Measurements from ENCODE around the gene SLC33A1.
"Not testable (repeated sequence)": the region's sequence is repeated elsewhere in the genome, so short reads cannot be mapped to it uniquely, and the experiment has no call there.

Gene SLC33A1

GRCh38 chr3:155861476-155862183 lies 7.4 kb upstream of the SLC33A1 start:
- H3K9me3 ChIP-seq (ENCODE audit: control insufficient read depth, insufficient read depth, low read length) = no peaks in the 10 kb centered on the region
- WGBS (ENCODE audit: insufficient coverage, insufficient read length) = no CpG with 5 or more reads among the region's 2 CpGs

GRCh38 chr3:155860424-155860823 lies 6.2 kb upstream of the SLC33A1 start:
- H3K36me3 ChIP-seq (ENCODE audit: control insufficient read depth, insufficient read depth, low read length); H3K4me1 ChIP-seq (ENCODE audit: control insufficient read depth, insufficient read depth, low read length); DNase-seq (ENCODE audit: low read depth, low spot score); H3K27ac ChIP-seq (ENCODE audit: low read length); H3K9me3 ChIP-seq (ENCODE audit: control insufficient read depth, insufficient read depth, low read length); H3K27me3 ChIP-seq (ENCODE audit: control insufficient read depth, insufficient read depth, low read length); H3K4me3 ChIP-seq (ENCODE audit: low read length): not testable (repeated sequence)
- WGBS (ENCODE audit: insufficient coverage, insufficient read length) = no CpG with 5 or more reads among the region's 5 CpGs

More at GRCh38 chr3:155861476-155862183, 7.4 kb upstream of the SLC33A1 start:
- Histone ChIP-seq H3K4me1 (ENCODE audit: control insufficient read depth, insufficient read depth, low read length) (no peaks in the 10 kb centered on the region), H3K27ac (ENCODE audit: low read length) (no peak overlapping the region), H3K27me3 (ENCODE audit: control insufficient read depth, insufficient read depth, low read length) (no peaks in the 10 kb centered on the region), H3K4me3 (ENCODE audit: low read length) (no peak overlapping the region), H3K36me3 (ENCODE audit: control insufficient read depth, insufficient read depth, low read length) (no peaks in the 10 kb centered on the region)
- DNase-seq (ENCODE audit: low read depth, low spot score) = no peak

- Histone ChIP-seq H3K4me1 (ENCODE audit: control insufficient read depth, insufficient read depth, low read length) (no peaks in the 10 kb centered on the region), H3K9me3 (ENCODE audit: control insufficient read depth, insufficient read depth, low read length) (no peaks in the 10 kb centered on the region), H3K36me3 (ENCODE audit: control insufficient read depth, insufficient read depth, low read length) (no peaks in the 10 kb centered on the region), H3K4me3 (ENCODE audit: low read length) (no peak overlapping the region), H3K27me3 (ENCODE audit: control insufficient read depth, insufficient read depth, low read length) (no peaks in the 10 kb centered on the region), H3K27ac (ENCODE audit: low read length) (no peak overlapping the region)
- DNase-seq (ENCODE audit: low read depth, low spot score) = no peak
- WGBS (ENCODE audit: insufficient coverage, insufficient read length) = no CpG with 5 or more reads among the region's 2 CpGs
These were observed 5.6 kb upstream of the SLC33A1 start for GRCh38 chr3:155859859-155860258.

GRCh38 chr3:155853214-155854140 lies 750 bp downstream of the SLC33A1 start:
- no CpG with 5 or more reads among the region's 45 CpGs for WGBS (ENCODE audit: insufficient coverage, insufficient read length)
- DNase-seq (ENCODE audit: low read depth, low spot score) = no peak

GRCh38 chr3:155852341-155852740 lies 1.9 kb downstream of the SLC33A1 start:
- no CpG with 5 or more reads among the region's 2 CpGs for WGBS (ENCODE audit: insufficient coverage, insufficient read length)
- Histone ChIP-seq H3K4me1 (ENCODE audit: control insufficient read depth, insufficient read depth, low read length) (no peaks in the 10 kb centered on the region), H3K27ac (ENCODE audit: low read length) (no peak overlapping the region), H3K9me3 (ENCODE audit: control insufficient read depth, insufficient read depth, low read length) (no peaks in the 10 kb centered on the region), H3K4me3 (ENCODE audit: low read length) (no peak overlapping the region; the same call in 1 of the 2 replicates), H3K27me3 (ENCODE audit: control insufficient read depth, insufficient read depth, low read length) (no peaks in the 10 kb centered on the region), H3K36me3 (ENCODE audit: control insufficient read depth, insufficient read depth, low read length) (no peaks in the 10 kb centered on the region)
- no peak for DNase-seq (ENCODE audit: low read depth, low spot score)

More at GRCh38 chr3:155853214-155854140, 750 bp downstream of the SLC33A1 start:
- Histone ChIP-seq H3K9me3 (ENCODE audit: control insufficient read depth, insufficient read depth, low read length) (no peaks in the 10 kb centered on the region), H3K36me3 (ENCODE audit: control insufficient read depth, insufficient read depth, low read length) (no peaks in the 10 kb centered on the region), H3K27me3 (ENCODE audit: control insufficient read depth, insufficient read depth, low read length) (no peaks in the 10 kb centered on the region), H3K4me1 (ENCODE audit: control insufficient read depth, insufficient read depth, low read length) (no peaks in the 10 kb centered on the region), H3K4me3 (ENCODE audit: low read length) (peak overlapping the region; percentile 79), H3K27ac (ENCODE audit: low read length) (no peak overlapping the region)

- H3K4me3 ChIP-seq (ENCODE audit: low read length); H3K9me3 ChIP-seq (ENCODE audit: control insufficient read depth, insufficient read depth, low read length); H3K36me3 ChIP-seq (ENCODE audit: control insufficient read depth, insufficient read depth, low read length); H3K4me1 ChIP-seq (ENCODE audit: control insufficient read depth, insufficient read depth, low read length); H3K27ac ChIP-seq (ENCODE audit: low read length); DNase-seq (ENCODE audit: low read depth, low spot score); H3K27me3 ChIP-seq (ENCODE audit: control insufficient read depth, insufficient read depth, low read length): not testable (repeated sequence)
- WGBS (ENCODE audit: insufficient coverage, insufficient read length) = no CpG with 5 or more reads among the region's 3 CpGs
These were observed 4.8 kb downstream of the SLC33A1 start for GRCh38 chr3:155849404-155849803.

GRCh38 chr3:155847993-155848392 lies 6.2 kb downstream of the SLC33A1 start:
- no peak for DNase-seq (ENCODE audit: low read depth, low spot score)
- no CpG with 5 or more reads among the region's 3 CpGs for WGBS (ENCODE audit: insufficient coverage, insufficient read length)
- no peaks in the 10 kb centered on the region for H3K4me1 ChIP-seq (ENCODE audit: control insufficient read depth, insufficient read depth, low read length)
- H3K4me3 ChIP-seq (ENCODE audit: low read length) = no peak overlapping the region
- no peaks in the 10 kb centered on the region for H3K9me3 ChIP-seq (ENCODE audit: control insufficient read depth, insufficient read depth, low read length)
- H3K27ac ChIP-seq (ENCODE audit: low read length) = no peak overlapping the region
- no peaks in the 10 kb centered on the region for H3K27me3 ChIP-seq (ENCODE audit: control insufficient read depth, insufficient read depth, low read length)
- H3K36me3 ChIP-seq (ENCODE audit: control insufficient read depth, insufficient read depth, low read length) = no peaks in the 10 kb centered on the region

- no CpG with 5 or more reads among the region's 3 CpGs for WGBS (ENCODE audit: insufficient coverage, insufficient read length)
- Histone ChIP-seq H3K36me3 (ENCODE audit: control insufficient read depth, insufficient read depth, low read length) (no peaks in the 10 kb centered on the region), H3K4me3 (ENCODE audit: low read length) (no peak overlapping the region), H3K9me3 (ENCODE audit: control insufficient read depth, insufficient read depth, low read length) (no peaks in the 10 kb centered on the region), H3K27ac (ENCODE audit: low read length) (no peak overlapping the region), H3K27me3 (ENCODE audit: control insufficient read depth, insufficient read depth, low read length) (no peaks in the 10 kb centered on the region), H3K4me1 (ENCODE audit: control insufficient read depth, insufficient read depth, low read length) (no peaks in the 10 kb centered on the region)
- no peak for DNase-seq (ENCODE audit: low read depth, low spot score)
These were observed 8.1 kb downstream of the SLC33A1 start for GRCh38 chr3:155846119-155846518.

- Histone ChIP-seq H3K9me3 (ENCODE audit: control insufficient read depth, insufficient read depth, low read length) (no peaks in the 10 kb centered on the region), H3K4me1 (ENCODE audit: control insufficient read depth, insufficient read depth, low read length) (no peaks in the 10 kb centered on the region), H3K27me3 (ENCODE audit: control insufficient read depth, insufficient read depth, low read length) (no peaks in the 10 kb centered on the region), H3K4me3 (ENCODE audit: low read length) (no peak overlapping the region), H3K36me3 (ENCODE audit: control insufficient read depth, insufficient read depth, low read length) (no peaks in the 10 kb centered on the region), H3K27ac (ENCODE audit: low read length) (no peak overlapping the region)
- no peak for DNase-seq (ENCODE audit: low read depth, low spot score)
- WGBS (ENCODE audit: insufficient coverage, insufficient read length) = no CpG with 5 or more reads among the region's 1 CpG
These were observed 10.7 kb downstream of the SLC33A1 start for GRCh38 chr3:155843569-155843968.

GRCh38 chr3:155835341-155836071 lies 18.7 kb downstream of the SLC33A1 start:
- Histone ChIP-seq H3K9me3 (ENCODE audit: control insufficient read depth, insufficient read depth, low read length) (no peaks in the 10 kb centered on the region), H3K27ac (ENCODE audit: low read length) (no peak overlapping the region), H3K4me1 (ENCODE audit: control insufficient read depth, insufficient read depth, low read length) (no peaks in the 10 kb centered on the region), H3K4me3 (ENCODE audit: low read length) (no peak overlapping the region), H3K27me3 (ENCODE audit: control insufficient read depth, insufficient read depth, low read length) (no peaks in the 10 kb centered on the region), H3K36me3 (ENCODE audit: control insufficient read depth, insufficient read depth, low read length) (no peaks in the 10 kb centered on the region)
- no peak for DNase-seq (ENCODE audit: low read depth, low spot score)
- no CpG with 5 or more reads among the region's 9 CpGs for WGBS (ENCODE audit: insufficient coverage, insufficient read length)
